Liver (tissue), 3 donors: ENCODE measurements around the gene PGM5.
"Not testable (repeated sequence)": the region's sequence is repeated elsewhere in the genome, so short reads cannot be mapped to it uniquely, and the experiment has no call there.

Source experiments
- ATF3 ChIP-seq: IDR thresholded peaks from 2 replicates; pipeline ENCODE4 v1.6.1; 2016; ENCODE audit warnings: antibody characterized with exemption
- CTCF ChIP-seq: fragments of 150-350 bp; IDR thresholded peaks from 2 replicates; pipeline ENCODE4 v1.5.1; 2017; ENCODE audit warnings: improper control_type of control experiment, low read depth, low read length; ENCODE audit not compliant: missing input control
- EGR1 ChIP-seq, 2 donors: IDR thresholded peaks; 2 replicates each; pipeline ENCODE4 v1.6.1; 2016 to 2018; ENCODE audit warnings: antibody characterized with exemption in 2 of 2, low read depth in 2 of 2
- FOXA1 ChIP-seq: IDR thresholded peaks from 2 replicates; pipeline ENCODE4 v1.6.1; 2016; ENCODE audit warnings: antibody characterized with exemption
- GABPA ChIP-seq, 2 donors: IDR thresholded peaks in 1 of 2; conservative IDR thresholded peaks in 1 of 2; 2 replicates each; pipeline ENCODE4 v1.6.1; 2016; ENCODE audit warnings: antibody characterized with exemption in 2 of 2, mild to moderate bottlenecking in 1 of 2, moderate library complexity in 1 of 2
- HNF4G ChIP-seq: IDR thresholded peaks from 2 replicates; pipeline ENCODE4 v1.6.1; 2016; ENCODE audit warnings: antibody characterized with exemption
- MAX ChIP-seq: IDR thresholded peaks from 2 replicates; pipeline ENCODE4 v1.6.1; 2016; ENCODE audit warnings: antibody characterized with exemption
- NR2F2 ChIP-seq: IDR thresholded peaks from 2 replicates; pipeline ENCODE4 v1.6.1; 2016; ENCODE audit warnings: antibody characterized with exemption
- RAD21 ChIP-seq, 2 donors: IDR thresholded peaks; 2 replicates each; pipeline ENCODE4 v1.6.1; 2016; ENCODE audit warnings: antibody characterized with exemption in 2 of 2, mild to moderate bottlenecking in 2 of 2
- REST ChIP-seq: IDR thresholded peaks from 2 replicates; pipeline ENCODE4 v1.6.1; 2016; ENCODE audit warnings: antibody characterized with exemption, mild to moderate bottlenecking
- TAF1 ChIP-seq: conservative IDR thresholded peaks from 2 replicates; pipeline ENCODE4 v1.6.1; 2016; ENCODE audit warnings: antibody characterized with exemption, mild to moderate bottlenecking
- YY1 ChIP-seq: IDR thresholded peaks from 2 replicates; pipeline ENCODE4 v1.6.1; 2016; ENCODE audit warnings: antibody characterized with exemption, mild to moderate bottlenecking
- ZBTB33 ChIP-seq: IDR thresholded peaks from 2 replicates; pipeline ENCODE4 v1.6.1; 2016; ENCODE audit warnings: antibody characterized with exemption
- donor health status: healthy.
- donor health status: healthy.

- TF ChIP-seq ZBTB33; CTCF; NR2F2; GABPA (IDR thresholded peaks at IDR 0.05 in 1 of 2, conservative IDR thresholded peaks at IDR 0.05 in 1 of 2); ATF3; EGR1 (IDR thresholded peaks at IDR 0.05; ENCODE audit: low read depth in 2 of 2); REST; MAX; FOXA1; RAD21 (IDR thresholded peaks at IDR 0.05); TAF1; YY1; HNF4G: not testable (repeated sequence)
Observed at GRCh38 chr9:68343992-68344391, 12.4 kb upstream of the PGM5 start.
